GM21528 (cell line): Measurements from ENCODE around the gene DUOXA2.
A peak's percentile ranks its signal among the peaks of the same experiment; 100 is the strongest.

Experiments
- ATAC-seq: cut with Tn5 transposase; IDR thresholded peaks from one replicate; pipeline ENCODE4 v1.9.1; 2021; ENCODE audit warnings: mild to moderate bottlenecking, moderate library complexity; ENCODE audit not compliant: unreplicated experiment, low FRiP score

The DUOXA2 gene

GRCh38 chr15:45155739-45156138, 41.6 kb downstream of the DUOXA2 start:
- no peak for ATAC-seq

GRCh38 chr15:45156744-45157455, 42.8 kb downstream of the DUOXA2 start:
- ATAC-seq, result no peak

GRCh38 chr15:45157974-45158373, 43.8 kb downstream of the DUOXA2 start:
- ATAC-seq, result no peak

- no peak for ATAC-seq
These were observed 47.5 kb downstream of the DUOXA2 start for GRCh38 chr15:45161666-45162065.

- no peak for ATAC-seq
These were observed 48.8 kb downstream of the DUOXA2 start for GRCh38 chr15:45162771-45163507.

GRCh38 chr15:45163508-45163856, 49.4 kb downstream of the DUOXA2 start:
- no peak for ATAC-seq

GRCh38 chr15:45164914-45165313, 50.8 kb downstream of the DUOXA2 start:
- ATAC-seq, result no peak

GRCh38 chr15:45165536-45165935, 51.4 kb downstream of the DUOXA2 start:
- no peak for ATAC-seq

- peak; percentile 82 for ATAC-seq
These were observed 52.9 kb downstream of the DUOXA2 start for GRCh38 chr15:45166834-45167630.

GRCh38 chr15:45167631-45168205, 53.6 kb downstream of the DUOXA2 start:
- ATAC-seq, result no peak
